ENCODE data around the gene JMJD4.

JMJD4 gene

DNA sequence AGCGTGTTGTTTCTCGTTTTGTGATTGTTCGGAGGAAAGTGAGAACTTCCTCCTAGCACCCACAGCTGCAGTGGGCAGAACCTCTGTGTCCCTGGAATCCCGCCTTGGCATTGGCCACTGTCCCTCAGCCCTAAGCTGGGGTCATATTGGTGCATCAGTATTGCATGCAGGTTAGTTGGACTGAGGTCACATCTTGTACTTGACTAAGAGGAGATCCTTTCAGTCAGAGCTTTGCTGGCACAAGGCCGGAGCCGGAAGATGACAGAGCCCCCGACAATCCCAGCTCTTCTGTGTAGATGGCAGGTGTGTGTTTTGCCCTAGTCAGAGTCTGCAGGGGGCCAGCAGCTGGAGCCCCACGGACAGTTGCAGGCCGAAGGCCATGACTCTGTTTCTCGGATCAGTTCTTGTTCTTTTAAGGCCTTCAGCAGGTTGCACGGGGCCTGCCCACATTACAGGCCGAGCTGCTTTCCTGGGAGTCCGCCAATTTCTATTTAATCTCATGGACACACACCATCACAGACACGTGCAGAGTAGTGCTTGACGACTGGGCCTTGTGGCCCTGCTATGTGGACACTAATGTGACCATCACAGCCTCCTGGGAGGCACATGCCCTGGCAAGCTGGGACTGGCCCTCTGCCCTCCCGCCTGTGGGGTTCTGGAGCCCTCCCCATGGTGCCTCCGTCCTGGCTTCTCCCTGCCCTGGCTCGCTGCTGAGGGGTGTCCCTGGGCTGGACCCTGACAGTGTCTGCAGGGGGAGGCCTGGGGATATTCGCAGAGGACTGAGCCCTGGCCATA lies 15.0 kb upstream of the JMJD4 start:
- TF ChIP-seq, protein P1, sequence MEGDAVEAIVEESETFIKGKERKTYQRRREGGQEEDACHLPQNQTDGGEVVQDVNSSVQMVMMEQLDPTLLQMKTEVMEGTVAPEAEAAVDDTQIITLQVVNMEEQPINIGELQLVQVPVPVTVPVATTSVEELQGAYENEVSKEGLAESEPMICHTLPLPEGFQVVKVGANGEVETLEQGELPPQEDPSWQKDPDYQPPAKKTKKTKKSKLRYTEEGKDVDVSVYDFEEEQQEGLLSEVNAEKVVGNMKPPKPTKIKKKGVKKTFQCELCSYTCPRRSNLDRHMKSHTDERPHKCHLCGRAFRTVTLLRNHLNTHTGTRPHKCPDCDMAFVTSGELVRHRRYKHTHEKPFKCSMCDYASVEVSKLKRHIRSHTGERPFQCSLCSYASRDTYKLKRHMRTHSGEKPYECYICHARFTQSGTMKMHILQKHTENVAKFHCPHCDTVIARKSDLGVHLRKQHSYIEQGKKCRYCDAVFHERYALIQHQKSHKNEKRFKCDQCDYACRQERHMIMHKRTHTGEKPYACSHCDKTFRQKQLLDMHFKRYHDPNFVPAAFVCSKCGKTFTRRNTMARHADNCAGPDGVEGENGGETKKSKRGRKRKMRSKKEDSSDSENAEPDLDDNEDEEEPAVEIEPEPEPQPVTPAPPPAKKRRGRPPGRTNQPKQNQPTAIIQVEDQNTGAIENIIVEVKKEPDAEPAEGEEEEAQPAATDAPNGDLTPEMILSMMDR (IDR thresholded peaks at IDR 0.05; ENCODE audit: insufficient read depth, low read depth, low read length, missing control alignments), result no peak
- no peak overlapping the region for H3K4me3 ChIP-seq (ENCODE audit: low read length)
- no peak for DNase-seq (ENCODE audit: low read depth)

DNA sequence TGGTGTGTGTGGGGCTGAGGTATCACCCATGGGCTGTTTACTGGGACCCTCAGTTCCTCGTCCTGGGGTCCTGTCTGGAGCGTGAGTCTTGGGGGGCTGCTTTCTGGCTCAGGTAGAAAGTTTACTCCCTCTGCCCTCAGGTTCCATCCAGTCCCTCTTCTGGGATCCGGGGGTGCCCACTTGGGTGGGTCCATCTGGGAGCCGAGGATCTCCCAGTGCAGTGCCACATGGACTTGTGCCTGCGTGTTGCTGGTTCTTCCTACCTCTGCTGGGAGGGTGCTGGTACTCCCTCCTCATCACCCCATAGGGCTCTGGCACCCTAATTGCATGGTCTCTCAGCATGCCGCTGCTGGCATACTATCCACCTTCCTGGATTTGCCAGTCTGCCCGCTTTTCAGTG lies 14.1 kb upstream of the JMJD4 start:
- DNase-seq (ENCODE audit: low read depth), result no peak
- TF ChIP-seq, protein P1 (IDR thresholded peaks at IDR 0.05; ENCODE audit: insufficient read depth, low read depth, low read length, missing control alignments), result no peak
- no peak overlapping the region for H3K4me3 ChIP-seq (ENCODE audit: low read length)

DNA sequence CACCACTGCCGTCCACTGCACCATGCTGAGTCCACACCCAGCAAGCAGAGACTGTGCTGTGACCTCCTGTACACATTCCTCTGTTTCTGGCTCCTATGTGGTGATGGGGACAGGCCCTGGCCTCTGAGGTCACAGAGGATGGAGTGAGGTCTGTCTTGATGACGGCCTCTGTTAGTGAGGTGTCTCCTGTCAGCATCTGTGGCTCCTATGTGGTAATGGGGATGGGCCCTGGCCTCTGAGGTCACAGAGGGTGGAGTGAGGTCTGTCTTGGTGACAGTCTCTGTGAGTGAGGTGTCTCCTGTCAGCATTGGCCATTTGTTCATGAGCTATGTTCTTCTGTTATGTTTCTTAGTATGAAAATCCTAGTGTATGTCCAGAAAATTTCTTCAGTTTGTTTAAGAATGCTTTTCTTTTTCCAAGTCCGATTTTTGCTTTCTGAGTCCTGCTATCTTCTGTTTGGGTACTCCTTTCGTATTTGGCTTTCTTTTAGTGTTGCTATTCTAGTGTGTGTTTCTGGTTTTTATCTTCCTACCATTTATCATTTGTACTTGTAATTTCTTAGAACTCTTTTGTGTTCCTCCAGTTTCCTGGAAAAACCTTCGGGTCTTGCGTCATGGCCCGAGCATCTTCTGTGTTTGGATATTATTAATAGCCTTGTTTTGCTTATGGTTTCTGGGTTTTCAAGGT lies 13.5 kb upstream of the JMJD4 start:
- TF ChIP-seq, protein P1 (IDR thresholded peaks at IDR 0.05; ENCODE audit: insufficient read depth, low read depth, low read length, missing control alignments), result no peak
- no peak for DNase-seq (ENCODE audit: low read depth)
- no peak overlapping the region for H3K4me3 ChIP-seq (ENCODE audit: low read length)

DNA sequence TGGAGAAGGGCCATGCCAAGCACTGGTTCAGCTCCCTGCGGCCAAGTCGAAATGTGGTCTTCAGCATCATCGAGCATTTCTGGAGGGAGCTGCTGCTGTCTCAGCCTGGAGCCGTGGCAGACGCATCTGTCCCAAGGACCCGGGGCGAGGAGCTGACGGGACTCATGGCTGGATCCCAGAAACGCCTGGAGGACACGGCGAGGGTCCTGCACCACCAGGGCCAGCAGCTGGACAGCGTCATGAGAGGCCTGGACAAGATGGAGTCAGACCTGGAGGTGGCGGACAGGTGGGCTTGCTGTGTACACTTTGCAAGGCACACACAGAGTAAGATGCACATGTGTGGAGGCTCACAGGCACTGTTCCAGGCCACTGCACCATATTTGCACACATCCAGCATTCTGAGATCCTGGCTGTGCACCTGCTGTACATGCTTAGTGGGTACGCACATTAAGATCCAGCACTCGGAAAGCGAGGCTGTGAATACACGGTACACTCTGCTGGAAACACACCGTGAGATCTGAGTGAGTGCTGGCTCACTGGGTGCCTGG lies 12.9 kb upstream of the JMJD4 start:
- TF ChIP-seq, protein P1 (IDR thresholded peaks at IDR 0.05; ENCODE audit: insufficient read depth, low read depth, low read length, missing control alignments), result no peak
- H3K4me3 ChIP-seq (ENCODE audit: low read length), result no peak overlapping the region
- no peak for DNase-seq (ENCODE audit: low read depth)

DNA sequence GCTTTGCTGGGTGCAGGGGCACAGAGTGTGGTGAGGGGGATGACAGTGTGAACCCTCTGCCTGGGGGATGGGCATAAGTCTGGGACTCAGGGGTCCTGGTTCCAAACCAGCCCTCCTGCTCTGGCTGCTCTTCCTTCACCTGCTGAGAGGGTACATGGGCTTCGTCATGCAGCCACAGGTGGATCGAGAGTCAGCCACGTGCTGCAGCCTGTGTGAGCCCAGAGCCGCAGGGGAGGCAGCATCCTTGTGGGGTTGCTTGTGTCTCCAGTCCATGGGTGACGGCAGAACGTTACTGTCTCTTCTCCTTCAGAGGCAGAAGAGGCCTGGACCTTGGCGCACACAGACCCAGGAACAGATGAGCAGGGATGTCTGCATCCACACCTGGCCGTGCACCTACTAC lies 12.3 kb upstream of the JMJD4 start:
- TF ChIP-seq, protein P1 (IDR thresholded peaks at IDR 0.05; ENCODE audit: insufficient read depth, low read depth, low read length, missing control alignments), result no peak
- no peak for DNase-seq (ENCODE audit: low read depth)

DNA sequence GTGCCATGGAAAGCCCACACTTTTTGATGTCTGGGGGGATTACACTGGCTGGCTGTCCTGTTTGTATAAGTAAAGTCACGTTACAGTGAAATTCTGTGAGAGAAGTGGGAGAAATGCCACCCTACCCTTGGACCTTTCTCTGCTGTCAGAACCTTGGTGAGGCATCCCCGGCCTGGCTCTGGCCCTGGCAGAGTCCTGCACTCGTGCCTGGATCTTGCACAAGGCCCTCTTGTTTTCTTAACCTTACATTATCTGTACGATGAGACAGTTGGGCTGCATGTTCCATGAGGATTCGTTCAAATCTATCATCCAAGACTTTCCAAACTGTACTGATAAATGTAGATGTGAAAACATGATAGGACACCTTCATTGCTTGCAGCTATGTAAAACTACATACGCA lies 11.6 kb upstream of the JMJD4 start:
- DNase-seq (ENCODE audit: low read depth), result no peak
- TF ChIP-seq, protein P1 (IDR thresholded peaks at IDR 0.05; ENCODE audit: insufficient read depth, low read depth, low read length, missing control alignments), result no peak
- no peak overlapping the region for H3K4me3 ChIP-seq (ENCODE audit: low read length)

More for the DNA sequence above, 12.3 kb upstream of the JMJD4 start:
- H3K4me3 ChIP-seq (ENCODE audit: low read length), result no peak overlapping the region
